Psoas muscle (tissue), 8 donors: ENCODE measurements around the gene RAPGEF6. TPM values are rescaled to one million over a fixed set of nuclear protein-coding genes. Genes with fewer than 3 reads are reported as not detected.

Experiments
- ATAC-seq, 4 donors: fragments of 200-7000 bp; cut with Tn5 transposase; one replicate each; pipeline ENCODE4 v1.9.1; 2020; ENCODE audit warnings: moderate library complexity in 3 of 4, mild to moderate bottlenecking in 2 of 4
- DNase-seq, 2 donors: peaks; one replicate each; pipeline ENCODE4 v3.0.0-alpha.2; 2020
- H3K27ac ChIP-seq: fragments of 200-600 bp; one replicate; pipeline ENCODE4 v1.8.0; 2022
- H3K27me3 ChIP-seq, 3 donors: fragments of 200-600 bp in 1 of 3; one replicate each; pipeline versions ENCODE4 v1.6.1 to v1.8.0; 2013 to 2022; ENCODE audit warnings: low read length in 2 of 3, mild to moderate bottlenecking in 2 of 3, moderate library complexity in 1 of 3; ENCODE audit not compliant: insufficient read depth in 3 of 3
- H3K36me3 ChIP-seq, 2 donors: fragments of 200-600 bp in 1 of 2; one replicate each; pipeline versions ENCODE4 v1.6.1 to v1.8.0; 2013 to 2022; ENCODE audit warnings: low read depth in 1 of 2, mild to moderate bottlenecking in 1 of 2, moderate library complexity in 1 of 2; ENCODE audit not compliant: insufficient read depth in 1 of 2
- H3K4me1 ChIP-seq: fragments of 200-600 bp; one replicate; pipeline ENCODE4 v1.8.0; 2022
- H3K4me3 ChIP-seq: fragments of 200-600 bp; one replicate; pipeline ENCODE4 v1.8.0; 2022; ENCODE audit warnings: mild to moderate bottlenecking
- H3K9me3 ChIP-seq: fragments of 200-600 bp; one replicate; pipeline ENCODE4 v1.8.0; 2022
- CTCF ChIP-seq: fragments of 200-600 bp; IDR thresholded peaks from one replicate; pipeline ENCODE4 v1.8.0; 2022; ENCODE audit warnings: antibody characterized with exemption
- WGBS, 3 donors: extraction: QIAGEN DNeasy Blood & Tissue Kit; methylation state at CpG; one replicate each; pipeline versions ENCODE4 v1.1.6 to v1.1.7; 2013; 5-methylcytosine and 5-hydroxymethylcytosine counted together
- intact Hi-C, 2 donors: fragments of 100-400 bp; cut with DNase I; formaldehyde crosslinking; loops; one replicate each; pipeline versions ENCODE4 v1.11.0 to v1.14.2; 2022
- polyA plus RNA-seq, 3 donors: library from polyadenylated mRNA; stranded (reverse); fragments of 200-250 nt; gene quantifications; one replicate each; pipeline ENCODE4 v1.2.3, GENCODE V29; 2013
- total RNA-seq, 4 donors: library from RNA; stranded (reverse); fragmentation: NEBNext Ultra II Directional in 2 of 4; extraction: Animal tissue kit (Norgen Biotek cat#: 25700) in 2 of 4; gene quantifications; one replicate each; pipeline versions ENCODE4 v1.2.1 to v1.2.4, GENCODE V29; 2021 to 2023
- donor health status: healthy with polysubstance abuse.
- donor health status: DM: no; HTN: no; CAD: no; lungs with moderate emphysema.
- donor health status: Bipolar disorder and iron deficiency.
- donor health status: healthy.
- donor health status: DM: yes; HTN: yes; CAD: no.
- donor health status: DM: no; HTN: no; CAD: no.
- donor health status: DM: no; HTN: no; CAD: no.
- donor health status: DM: yes; HTN: yes; CAD: no.

Gene RAPGEF6
- total and polyA plus RNA-seq, 7 donors, result 1.7 to 14.1 (median 6.9) TPM

- H3K9me3 ChIP-seq, result no peaks in the 10 kb centered on the region
- DNase-seq (no peak), ATAC-seq (no peak)
- no peak overlapping the region for H3K27ac ChIP-seq
- 68 to 76% (median 73%) methylated on average over 6 of the region's 6 CpGs for WGBS, 3 donors
- no peak for TF ChIP-seq CTCF
- intact Hi-C loops, result no loop called here
- no peaks in the 10 kb centered on the region for H3K27me3 ChIP-seq
- H3K4me1 ChIP-seq, result peaks cover 19% of the 10 kb centered on the region
- no peak overlapping the region for H3K4me3 ChIP-seq
- H3K36me3 ChIP-seq, result no peaks in the 10 kb centered on the region
These were observed 102.9 kb downstream of the RAPGEF6 start for GRCh38 chr5:131532031-131532640.

GRCh38 chr5:131530706-131531331 lies 104.2 kb downstream of the RAPGEF6 start:
- ATAC-seq (peak in 1 of 4 donors; percentile 46), DNase-seq (no peak)
- no peaks in the 10 kb centered on the region for H3K9me3 ChIP-seq
- intact Hi-C loops, result no loop called here
- H3K27ac ChIP-seq, result no peak overlapping the region
- no peak overlapping the region for H3K4me3 ChIP-seq
- H3K27me3 ChIP-seq, result no peaks in the 10 kb centered on the region
- peaks cover 17% of the 10 kb centered on the region for H3K4me1 ChIP-seq
- WGBS, 3 donors, result 56 to 62% (median 57%) methylated on average over 2 of the region's 2 CpGs
- no peak for TF ChIP-seq CTCF
- no peaks in the 10 kb centered on the region for H3K36me3 ChIP-seq

- ATAC-seq (no peak), DNase-seq (no peak)
- Histone ChIP-seq H3K36me3 (no peaks in the 10 kb centered on the region), H3K27ac (no peak overlapping the region), H3K4me3 (no peak overlapping the region), H3K27me3 (no peaks in the 10 kb centered on the region), H3K9me3 (no peaks in the 10 kb centered on the region), H3K4me1 (peaks cover 23% of the 10 kb centered on the region)
- no peak for TF ChIP-seq CTCF
- intact Hi-C loops, result no loop called here
These were observed 106.3 kb downstream of the RAPGEF6 start for GRCh38 chr5:131528682-131529081.

- H3K9me3 ChIP-seq, result no peaks in the 10 kb centered on the region
- H3K4me3 ChIP-seq, result no peak overlapping the region
- H3K27me3 ChIP-seq, result no peaks in the 10 kb centered on the region
- DNase-seq (no peak), ATAC-seq (no peak)
- peaks cover 0 to 4% of the 10 kb centered on the region in 2 donors for H3K36me3 ChIP-seq
- no peak for TF ChIP-seq CTCF
- 67 to 73% (median 70%) methylated on average over 1 of the region's 1 CpG for WGBS, 3 donors
- H3K27ac ChIP-seq, result no peak overlapping the region
- peaks cover 26% of the 10 kb centered on the region for H3K4me1 ChIP-seq
- intact Hi-C loops, result no loop called here
These were observed 109.2 kb downstream of the RAPGEF6 start for GRCh38 chr5:131525805-131526204.
